HG03135 (cell line): ENCODE data around the gene CDCA7.
"Not testable (repeated sequence)": the region's sequence is repeated elsewhere in the genome, so short reads cannot be mapped to it uniquely, and the experiment has no call there.

Experiments
- ATAC-seq: cut with Tn5 transposase; IDR thresholded peaks from one replicate; pipeline ENCODE4 v1.9.1; 2021; ENCODE audit warnings: mild to moderate bottlenecking, moderate library complexity; ENCODE audit not compliant: unreplicated experiment

The CDCA7 gene

GRCh38 chr2:173358616-173359015 is 3.9 kb downstream of the CDCA7 start:
- no peak for ATAC-seq

- no peak for ATAC-seq
These were observed 4.6 kb downstream of the CDCA7 start for GRCh38 chr2:173359231-173359630.

- no peak for ATAC-seq
These were observed 15.5 kb downstream of the CDCA7 start for GRCh38 chr2:173370198-173370597.

- ATAC-seq, result no peak
These were observed 16.4 kb downstream of the CDCA7 start for GRCh38 chr2:173371023-173371422.

GRCh38 chr2:173373290-173373689 is 18.6 kb downstream of the CDCA7 start:
- ATAC-seq, result no peak

- ATAC-seq, result no peak
These were observed 20.0 kb downstream of the CDCA7 start for GRCh38 chr2:173374634-173375033.

GRCh38 chr2:173385534-173385933 is 30.9 kb downstream of the CDCA7 start:
- not testable (repeated sequence) for ATAC-seq

GRCh38 chr2:173386021-173386737 is 31.5 kb downstream of the CDCA7 start:
- ATAC-seq, result no peak

- no peak for ATAC-seq
These were observed 32.0 kb downstream of the CDCA7 start for GRCh38 chr2:173386738-173387065.

- ATAC-seq, result no peak
These were observed 32.4 kb downstream of the CDCA7 start for GRCh38 chr2:173387079-173387478.

GRCh38 chr2:173387660-173388059 is 33.0 kb downstream of the CDCA7 start:
- no peak for ATAC-seq

- no peak for ATAC-seq
These were observed 34.1 kb downstream of the CDCA7 start for GRCh38 chr2:173388795-173389194.

- no peak for ATAC-seq
These were observed 35.4 kb downstream of the CDCA7 start for GRCh38 chr2:173390036-173390435.

- ATAC-seq, result no peak
These were observed 38.1 kb downstream of the CDCA7 start for GRCh38 chr2:173392731-173393130.

GRCh38 chr2:173393186-173393585 is 38.5 kb downstream of the CDCA7 start:
- ATAC-seq, result no peak

- ATAC-seq, result no peak
These were observed 39.0 kb downstream of the CDCA7 start for GRCh38 chr2:173393636-173394035.

GRCh38 chr2:173394091-173394974 is 39.7 kb downstream of the CDCA7 start:
- ATAC-seq, result no peak

GRCh38 chr2:173395567-173396351 is 41.1 kb downstream of the CDCA7 start:
- no peak for ATAC-seq

- no peak for ATAC-seq
These were observed 42.9 kb downstream of the CDCA7 start for GRCh38 chr2:173397539-173397938.

- no peak for ATAC-seq
These were observed 44.6 kb downstream of the CDCA7 start for GRCh38 chr2:173399229-173399628.

GRCh38 chr2:173400760-173401159 is 46.1 kb downstream of the CDCA7 start:
- ATAC-seq, result no peak
